Suprapubic skin (tissue), 3 donors: ENCODE results near the gene RAB27A.

Experiments
- CTCF ChIP-seq, 2 donors: fragments of 200-600 bp in 1 of 2; fragments of 450-650 bp in 1 of 2; sonication (generic) in 1 of 2; IDR thresholded peaks; one replicate each; pipeline ENCODE4 v1.5.1; 2016 to 2019; ENCODE audit warnings: antibody characterized with exemption in 2 of 2, mild to moderate bottlenecking in 1 of 2, moderate library complexity in 1 of 2
- POLR2A ChIP-seq, 2 donors: fragments of 450-650 bp; IDR thresholded peaks; one replicate each; pipeline ENCODE4 v1.6.1; 2017; ENCODE audit warnings: antibody characterized with exemption in 2 of 2, mild to moderate bottlenecking in 2 of 2, moderate library complexity in 2 of 2

- no peak for TF ChIP-seq CTCF (IDR thresholded peaks at IDR 0.05)
- TF ChIP-seq POLR2A (IDR thresholded peaks at IDR 0.05) = no peak
Observed at GRCh38 chr15:55277116-55277564, 12.5 kb downstream of the RAB27A start.
